Fibroblast of the aortic adventitia (primary cell): Measurements from ENCODE around the gene STUB1. TPM values are rescaled to one million over a fixed set of nuclear protein-coding genes. Genes with fewer than 3 reads are reported as not detected.
A peak's percentile ranks its signal among the peaks of the same experiment; 100 is the strongest.

Experiments
- DNase-seq: peaks from one replicate; pipeline ENCODE4 v3.0.0-alpha.2; 2010; ENCODE audit warnings: low read depth
- H3K4me3 ChIP-seq: 2 replicates; pipeline ENCODE4 v1.5.1; 2011; ENCODE audit warnings: low read depth, mild to moderate bottlenecking, control low read depth, low read length, moderate library complexity
- CTCF ChIP-seq: IDR thresholded peaks from 2 replicates; pipeline ENCODE4 v1.5.1; 2011; ENCODE audit warnings: mild to moderate bottlenecking, low read length, control low read depth, inconsistent platforms; ENCODE audit not compliant: insufficient read depth
- total RNA-seq: library from RNA; depleted of rRNA; stranded (reverse); fragments of >200 nt; gene quantifications from 2 replicates; pipeline ENCODE4 v1.2.3, GENCODE V29; 2012; ENCODE audit warnings: low replicate concordance

STUB1 gene
- total RNA-seq = 88.9 and 112 TPM in 2 replicates

DNA sequence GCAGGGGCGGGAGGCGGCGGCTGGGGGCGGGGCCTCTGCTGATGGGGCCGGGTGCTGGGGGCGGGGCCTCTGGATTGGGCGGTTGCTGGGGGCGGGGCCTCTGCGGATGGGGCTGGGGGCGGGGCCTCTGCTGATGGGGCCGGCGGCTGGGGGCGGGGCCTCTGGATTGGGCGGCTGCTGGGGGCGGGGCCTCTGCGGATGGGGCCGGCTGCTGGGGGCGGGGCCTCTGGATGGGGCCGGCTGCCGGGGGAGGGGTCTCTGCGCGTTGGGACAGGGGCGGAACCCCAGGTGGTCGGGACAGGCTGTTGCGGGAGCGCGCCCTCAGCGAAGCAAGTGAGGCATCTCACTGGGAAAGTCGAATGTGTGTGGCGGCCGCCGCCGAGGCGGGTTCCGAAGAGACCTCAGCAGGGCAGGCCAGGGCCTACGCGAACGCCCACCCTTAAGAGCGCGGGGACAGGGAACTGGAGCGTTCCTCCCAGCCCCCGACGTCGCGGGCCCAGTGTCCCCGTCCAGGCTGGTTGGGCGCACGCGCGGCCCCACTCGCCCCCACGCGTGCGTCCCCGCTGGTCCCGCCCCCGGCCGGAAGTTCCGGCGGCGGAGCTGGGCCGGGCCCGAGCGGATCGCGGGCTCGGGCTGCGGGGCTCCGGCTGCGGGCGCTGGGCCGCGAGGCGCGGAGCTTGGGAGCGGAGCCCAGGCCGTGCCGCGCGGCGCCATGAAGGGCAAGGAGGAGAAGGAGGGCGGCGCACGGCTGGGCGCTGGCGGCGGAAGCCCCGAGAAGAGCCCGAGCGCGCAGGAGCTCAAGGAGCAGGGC is at the start of gene STUB1:
TSS of gene STUB1 (plus strand) at position 597 of the 811 bp plus-strand sequence. CDS start at position 713, 116 bp downstream.
- no peak for TF ChIP-seq CTCF
- H3K4me3 ChIP-seq = peak within 1 kb of the TSS; percentile 82
- DNase-seq = peak; percentile 80

DNA sequence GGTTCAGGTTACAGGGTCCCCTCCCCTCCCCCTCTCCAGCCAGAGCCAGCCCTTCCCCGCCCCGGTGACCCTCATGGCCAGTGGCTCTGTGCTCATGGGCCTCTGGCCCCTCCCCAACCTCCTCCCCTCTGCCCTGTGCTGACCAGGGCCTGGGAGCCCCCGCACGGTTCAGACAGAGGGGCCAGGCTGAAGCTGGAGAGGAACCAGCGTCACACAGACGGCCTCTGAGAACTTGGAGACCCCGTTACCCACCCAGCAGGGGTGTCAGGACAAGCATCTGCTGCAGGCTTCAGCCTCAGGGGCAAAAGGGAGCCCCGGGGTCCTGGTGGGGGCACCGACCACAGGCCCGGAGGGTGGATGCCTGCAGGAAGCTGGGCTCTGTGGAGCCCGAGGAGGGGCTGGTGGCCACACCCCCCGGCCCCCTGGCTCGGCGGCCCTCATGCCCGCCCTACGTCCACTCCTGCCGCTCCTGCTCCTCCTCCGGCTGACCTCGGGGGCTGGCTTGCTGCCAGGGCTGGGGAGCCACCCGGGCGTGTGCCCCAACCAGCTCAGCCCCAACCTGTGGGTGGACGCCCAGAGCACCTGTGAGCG is 49.3 kb upstream of the STUB1 start, which contains the start of gene WFIKKN1:
TSS of gene WFIKKN1 (plus strand) at position 171 of the 591 bp plus-strand sequence. CDS start at position 440, 269 bp downstream.
- no peak for TF ChIP-seq CTCF
- H3K4me3 ChIP-seq = no peak within 1 kb of the TSS
- no peak for DNase-seq

DNA sequence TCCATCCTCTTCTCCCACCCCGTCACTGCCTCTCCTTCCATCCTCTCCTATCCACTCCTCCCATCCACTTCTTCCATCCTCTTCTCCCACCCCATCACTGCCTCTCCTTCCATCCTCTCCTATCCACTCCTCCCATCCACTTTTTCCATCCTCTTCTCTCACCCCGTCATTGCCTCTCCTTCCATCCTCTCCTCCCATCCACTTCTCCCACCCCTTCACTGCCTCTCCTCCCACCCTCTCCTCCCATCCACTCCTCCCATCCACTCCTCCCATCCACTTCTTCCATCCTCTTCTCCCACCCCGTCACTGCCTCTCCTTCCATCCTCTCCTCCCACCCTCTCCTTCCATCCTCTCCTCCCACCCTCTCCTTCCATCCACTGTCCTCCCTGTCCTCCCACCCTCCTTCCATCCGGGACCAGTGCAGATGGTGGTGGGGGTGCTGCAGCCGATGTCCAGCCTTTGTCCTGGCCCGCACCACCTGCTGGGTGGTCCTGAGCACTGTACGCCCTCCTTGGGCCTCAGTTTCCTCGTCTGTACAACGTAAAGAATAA is 48.3 kb upstream of the STUB1 start:
- no peak for DNase-seq
- TF ChIP-seq CTCF = no peak
- H3K4me3 ChIP-seq = no peak overlapping the region

- no peak overlapping the region for H3K4me3 ChIP-seq
- TF ChIP-seq CTCF = no peak
- no peak for DNase-seq
Observed at GRCh38 chr16:632486-633335, 47.5 kb upstream of the STUB1 start.

GRCh38 chr16:633336-634050 is 46.7 kb upstream of the STUB1 start:
- no peak for TF ChIP-seq CTCF
- H3K4me3 ChIP-seq = no peak overlapping the region
- no peak for DNase-seq
